SH-SY5Y (cell line): ENCODE results near the gene ARID2.

Source experiments
- GATA2 ChIP-seq: IDR thresholded peaks from 2 replicates; pipeline ENCODE4 v1.6.1; 2011; ENCODE audit warnings: mild to moderate bottlenecking, low read depth, low read length
- GATA3 ChIP-seq: IDR thresholded peaks from 2 replicates; pipeline ENCODE4 v1.6.1; 2011; ENCODE audit warnings: low read depth, mild to moderate bottlenecking, low read length, moderate library complexity

DNA sequence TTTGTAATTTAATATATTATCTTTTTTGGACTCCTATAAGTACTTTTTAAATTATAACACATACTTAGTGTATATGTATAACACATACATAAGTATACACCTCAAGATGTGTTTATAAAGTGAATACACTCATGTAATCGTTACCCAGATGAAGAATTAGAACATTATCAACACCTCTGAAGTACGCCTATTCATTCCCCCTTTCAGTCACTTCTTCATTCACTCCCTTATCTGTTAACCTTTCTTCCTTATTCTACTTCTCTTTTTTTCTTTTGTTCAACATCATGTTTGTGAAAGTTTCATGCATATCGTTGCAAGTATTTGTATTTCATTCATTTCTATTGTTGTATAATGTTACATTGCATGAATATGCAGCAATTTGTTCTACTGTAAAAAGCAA, 98.5 kb downstream of the ARID2 start:
- no peak for TF ChIP-seq GATA3
- TF ChIP-seq GATA2, result no peak
